ENCODE results near the gene AMPD1.
A peak's percentile ranks its signal among the peaks of the same experiment; 100 is the strongest.

AMPD1 gene

DNA sequence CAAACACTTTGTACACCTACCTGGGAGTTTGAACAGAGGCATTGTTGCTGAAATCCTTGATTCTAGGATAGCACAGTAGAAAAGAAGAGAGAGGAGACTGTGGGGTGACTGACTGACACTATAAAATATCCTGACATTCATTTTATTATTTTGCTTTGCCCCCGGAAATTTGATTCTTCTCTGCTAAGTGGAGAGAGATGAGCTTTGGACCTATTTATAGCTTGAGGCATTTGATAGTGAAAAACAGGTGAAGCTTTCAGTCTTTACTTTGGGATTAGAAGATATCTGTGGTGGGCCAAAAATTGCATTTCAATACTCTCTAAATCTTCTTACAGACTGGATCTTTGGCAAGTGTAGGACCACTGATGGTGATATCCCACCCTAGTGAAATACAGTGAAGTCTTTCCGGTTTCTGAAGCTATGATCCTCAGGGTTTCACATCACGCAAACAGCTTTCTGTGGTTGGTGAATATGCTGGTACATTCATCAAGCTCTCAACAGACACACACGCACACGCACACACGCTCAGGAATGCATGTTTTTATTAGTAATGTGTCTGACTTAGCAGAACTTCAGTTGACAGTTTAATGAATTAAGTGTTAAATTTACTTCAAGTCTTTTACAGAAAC, at the start of gene AMPD1:
AMPD1 (minus strand) TSS at position 117 of the 629 bp plus-strand sequence; CDS start at position 42, 75 bp downstream.
- DNase-seq (ENCODE audit: low read depth in 4 of 4, low spot score in 1 of 4) = no peak

DNA sequence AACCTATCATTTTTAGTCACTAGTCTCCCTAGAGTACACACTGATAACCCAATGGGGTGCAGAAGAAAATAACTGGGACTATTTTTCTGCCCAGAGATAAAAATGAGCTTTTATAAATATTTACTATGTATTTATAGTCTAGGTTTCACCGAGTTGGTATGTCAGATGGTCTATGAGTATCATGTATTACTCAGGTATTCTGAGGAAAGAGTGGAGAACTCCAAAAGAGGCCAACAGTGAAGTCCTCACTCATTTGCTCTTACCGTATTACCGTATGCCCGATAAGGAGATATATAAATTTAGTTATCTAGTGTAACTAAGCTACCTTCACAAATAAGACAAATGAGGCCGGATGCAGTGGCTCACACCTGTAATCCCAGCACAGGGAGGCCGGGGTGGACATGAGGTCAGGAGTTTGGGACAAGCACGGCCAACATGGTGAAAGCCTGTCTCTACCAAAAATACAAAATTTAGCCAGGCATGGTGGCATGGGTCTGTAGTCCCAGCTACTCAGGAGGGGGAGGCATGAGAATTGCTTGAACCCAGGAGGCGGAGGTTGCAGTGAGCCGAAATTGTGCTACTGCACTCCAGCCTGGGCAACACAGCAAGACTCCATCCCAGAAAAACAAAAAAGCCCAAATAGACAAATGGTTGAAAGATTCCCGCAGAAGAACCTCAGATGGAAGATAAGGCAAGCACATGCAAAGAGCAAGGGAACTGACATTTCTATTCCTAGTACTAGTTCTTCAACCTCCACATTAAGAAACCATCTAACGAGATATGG, 46.8 kb upstream of the AMPD1 start:
- no peak for DNase-seq (ENCODE audit: low read depth in 4 of 4, low spot score in 1 of 4)

DNA sequence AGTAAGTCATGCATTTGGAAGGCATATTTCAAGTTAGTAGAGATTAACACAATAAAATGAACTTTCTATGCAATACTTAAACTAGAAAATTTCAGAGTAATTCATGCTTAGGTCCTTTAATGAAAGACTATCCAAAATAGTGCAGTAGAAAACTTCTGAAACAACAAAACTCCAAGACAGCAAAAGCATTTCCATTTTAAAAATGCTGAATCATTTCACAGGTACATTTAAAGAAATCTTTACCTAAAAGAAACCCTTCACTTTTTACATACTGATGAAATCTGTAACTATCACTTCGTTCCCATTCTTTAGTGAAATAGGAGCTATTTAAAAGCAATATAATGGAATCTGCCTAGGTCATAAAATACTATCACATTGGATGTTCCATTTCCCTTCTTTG, 45.0 kb upstream of the AMPD1 start:
- no peak for DNase-seq (ENCODE audit: low read depth in 4 of 4, low spot score in 1 of 4)

DNA sequence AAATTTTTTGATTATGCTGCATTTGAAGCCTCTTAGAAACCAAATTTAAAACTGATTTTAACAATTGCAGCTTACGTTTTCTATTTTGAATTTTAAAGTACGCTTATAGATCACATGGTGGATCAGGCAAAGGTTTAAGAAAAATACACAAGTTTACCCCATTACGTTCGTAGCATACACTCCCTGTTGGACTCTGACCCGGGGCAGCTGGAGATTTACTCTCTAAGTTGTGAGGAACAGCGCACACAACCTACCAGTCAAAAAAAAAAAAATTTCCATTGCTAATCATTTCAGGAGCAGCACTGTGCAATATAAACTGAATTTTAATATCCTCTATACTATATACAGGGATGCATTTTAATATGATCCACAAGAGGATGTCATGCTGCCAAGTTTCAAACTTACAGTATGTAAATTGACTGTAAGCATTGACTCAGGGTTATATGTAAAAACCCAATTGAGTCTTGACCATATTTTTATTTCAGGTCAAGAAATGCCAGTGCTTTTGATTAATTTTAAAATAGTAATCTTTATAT, 42.0 kb upstream of the AMPD1 start:
- no peak for DNase-seq (ENCODE audit: low read depth in 4 of 4, low spot score in 1 of 4)

DNA sequence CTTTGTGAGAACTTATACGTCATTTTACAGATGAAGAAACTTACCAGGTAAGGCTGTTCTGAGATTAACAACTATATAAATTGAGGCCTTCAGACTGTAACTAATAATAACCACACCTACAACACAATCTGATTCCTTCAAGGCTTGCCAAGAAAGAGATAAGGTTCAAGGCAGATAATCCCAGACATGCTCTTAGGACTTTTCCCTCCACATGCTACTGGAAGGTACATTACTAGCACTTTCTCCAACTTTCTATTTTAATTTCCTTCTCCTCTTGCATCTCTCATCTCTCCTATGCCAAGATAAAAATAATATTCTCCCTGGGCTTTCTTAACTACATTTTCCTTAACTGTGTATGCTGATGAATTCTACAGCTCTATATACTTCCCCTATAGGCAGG, 40.1 kb upstream of the AMPD1 start:
- no peak for DNase-seq (ENCODE audit: low read depth in 4 of 4, low spot score in 1 of 4)

DNA sequence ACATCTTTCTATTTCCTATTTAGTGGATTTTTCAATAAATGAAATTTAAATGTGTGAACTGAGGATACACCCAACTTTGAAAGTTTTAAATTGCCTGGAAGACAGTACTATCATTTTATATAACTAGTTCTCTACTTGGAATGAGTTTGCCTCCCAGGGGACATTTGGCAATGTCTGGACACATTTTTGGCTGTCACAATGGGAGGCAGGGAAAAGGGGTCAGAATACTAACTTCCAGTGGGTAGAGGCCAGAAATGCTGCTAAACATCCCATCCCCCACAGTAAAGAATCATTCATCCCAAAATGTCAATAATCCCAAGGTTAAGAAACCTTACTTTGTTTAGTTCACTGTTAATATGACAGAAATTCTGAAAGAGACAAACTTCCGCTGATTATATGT, 34.4 kb upstream of the AMPD1 start:
- no peak for DNase-seq (ENCODE audit: low read depth in 4 of 4, low spot score in 1 of 4)

DNA sequence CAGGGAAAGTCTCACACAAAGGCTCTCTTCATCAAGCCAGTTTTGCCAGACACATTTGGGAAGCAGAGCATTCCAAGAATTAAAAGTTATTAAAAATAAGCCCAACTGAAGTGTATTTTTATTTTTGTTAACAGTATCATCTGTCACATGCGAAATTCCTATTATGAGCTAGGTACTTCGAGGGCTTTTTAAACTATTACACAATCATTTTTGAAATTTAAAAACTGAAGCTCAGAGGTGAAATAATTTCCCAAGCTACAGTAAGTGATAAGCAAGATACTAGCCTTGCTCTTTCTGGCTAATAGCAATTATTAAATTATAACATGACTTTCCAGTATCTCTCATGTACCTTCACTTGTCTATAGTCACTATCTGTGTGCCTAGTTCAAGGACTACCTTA, 33.2 kb upstream of the AMPD1 start:
- DNase-seq (ENCODE audit: low read depth in 4 of 4, low spot score in 1 of 4) = no peak

DNA sequence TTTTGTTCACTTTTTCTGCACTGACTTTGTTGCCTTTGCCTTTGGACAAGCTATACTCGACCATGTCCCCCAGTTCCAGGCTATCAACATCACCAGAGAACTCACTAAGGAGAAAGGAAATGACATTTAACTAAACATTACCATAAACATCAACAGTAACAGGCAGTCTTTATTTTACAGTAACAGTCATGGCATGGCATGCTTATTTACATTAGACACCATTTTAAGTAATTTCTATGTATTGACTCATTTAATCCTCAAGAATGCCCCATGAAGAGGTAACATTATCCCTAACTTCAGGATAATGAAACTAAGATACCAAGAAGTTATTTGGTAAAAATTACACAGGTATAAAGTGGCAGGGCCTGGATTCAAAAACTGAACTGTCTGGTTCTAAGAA, 29.9 kb upstream of the AMPD1 start:
- no peak for DNase-seq (ENCODE audit: low read depth in 4 of 4, low spot score in 1 of 4)

DNA sequence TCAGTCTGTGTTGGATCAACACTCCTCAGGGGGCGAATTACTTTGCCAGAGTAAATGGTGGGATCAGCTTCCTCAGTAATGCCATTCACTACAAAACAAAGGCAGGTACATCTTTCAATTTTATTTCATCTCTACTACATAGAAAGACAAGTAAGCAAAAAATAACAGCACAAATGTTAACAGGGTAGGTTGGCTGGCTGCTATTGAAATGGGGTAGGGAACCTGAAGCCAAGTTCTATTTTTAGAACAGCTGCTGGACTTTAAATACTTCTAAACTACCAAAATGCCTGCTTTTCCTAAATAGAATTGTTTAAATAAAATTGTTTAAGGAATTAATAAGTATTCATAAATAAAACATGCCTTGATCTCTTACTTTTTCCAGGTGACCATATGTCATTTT, 28.6 kb upstream of the AMPD1 start:
- DNase-seq (ENCODE audit: low read depth in 4 of 4, low spot score in 1 of 4) = no peak

DNA sequence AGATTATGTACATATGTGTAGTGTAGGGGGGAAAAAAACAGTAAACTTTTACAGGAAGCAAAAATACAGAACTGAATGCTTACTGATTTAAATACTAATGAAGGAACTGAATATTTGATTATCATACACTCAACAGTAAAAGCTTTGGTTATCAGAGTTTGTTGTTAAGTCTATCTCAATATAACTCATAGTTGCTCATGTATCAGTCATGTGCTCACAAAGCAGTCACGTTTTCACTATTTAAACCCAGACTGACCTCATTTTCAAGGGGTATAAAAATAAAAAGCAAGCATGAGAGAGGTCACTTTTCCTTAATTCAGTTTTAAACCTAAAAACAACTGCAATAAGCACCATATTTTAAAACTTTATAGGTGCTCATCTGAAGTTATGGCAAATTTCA, 28.1 kb upstream of the AMPD1 start:
- no peak for DNase-seq (ENCODE audit: low read depth in 4 of 4, low spot score in 1 of 4)

DNA sequence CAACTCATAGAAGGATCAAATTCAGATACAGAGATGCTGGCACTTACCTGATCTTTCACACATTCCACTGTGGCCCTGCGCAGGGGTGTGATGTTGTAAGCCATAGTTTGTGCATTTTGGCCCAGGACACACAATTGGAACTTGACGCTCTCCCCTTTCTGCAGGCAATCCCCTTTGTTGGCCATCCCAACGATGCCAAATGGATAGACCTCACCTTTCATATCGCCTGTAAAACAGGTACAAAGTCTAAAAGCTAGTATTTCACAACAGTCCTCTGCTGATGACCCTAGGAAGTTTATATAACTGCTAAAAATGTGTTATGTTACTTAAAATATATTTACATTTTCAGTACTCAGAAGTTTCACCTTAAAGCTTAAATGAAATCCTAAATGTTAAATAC, 25.1 kb upstream of the AMPD1 start:
- DNase-seq (ENCODE audit: low read depth in 4 of 4, low spot score in 1 of 4) = no peak

DNA sequence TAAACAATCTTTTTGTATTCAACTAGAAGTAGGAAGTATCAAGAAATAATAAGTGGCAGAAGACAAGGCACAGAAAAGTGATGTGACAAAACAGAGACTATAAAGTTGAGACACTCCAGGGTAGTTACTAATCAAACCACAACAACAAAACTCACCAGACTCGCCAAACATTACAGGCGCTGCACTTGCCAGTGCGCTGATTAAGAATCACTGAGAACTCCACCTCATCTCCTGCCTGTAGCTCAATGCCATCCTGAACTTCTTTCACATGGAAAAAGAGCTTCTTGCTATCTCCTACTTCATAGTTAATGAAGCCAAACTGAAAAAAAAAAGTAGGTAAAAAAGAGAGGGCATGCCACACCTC, 24.1 kb upstream of the AMPD1 start:
- DNase-seq (ENCODE audit: low read depth in 4 of 4, low spot score in 1 of 4) = no peak

DNA sequence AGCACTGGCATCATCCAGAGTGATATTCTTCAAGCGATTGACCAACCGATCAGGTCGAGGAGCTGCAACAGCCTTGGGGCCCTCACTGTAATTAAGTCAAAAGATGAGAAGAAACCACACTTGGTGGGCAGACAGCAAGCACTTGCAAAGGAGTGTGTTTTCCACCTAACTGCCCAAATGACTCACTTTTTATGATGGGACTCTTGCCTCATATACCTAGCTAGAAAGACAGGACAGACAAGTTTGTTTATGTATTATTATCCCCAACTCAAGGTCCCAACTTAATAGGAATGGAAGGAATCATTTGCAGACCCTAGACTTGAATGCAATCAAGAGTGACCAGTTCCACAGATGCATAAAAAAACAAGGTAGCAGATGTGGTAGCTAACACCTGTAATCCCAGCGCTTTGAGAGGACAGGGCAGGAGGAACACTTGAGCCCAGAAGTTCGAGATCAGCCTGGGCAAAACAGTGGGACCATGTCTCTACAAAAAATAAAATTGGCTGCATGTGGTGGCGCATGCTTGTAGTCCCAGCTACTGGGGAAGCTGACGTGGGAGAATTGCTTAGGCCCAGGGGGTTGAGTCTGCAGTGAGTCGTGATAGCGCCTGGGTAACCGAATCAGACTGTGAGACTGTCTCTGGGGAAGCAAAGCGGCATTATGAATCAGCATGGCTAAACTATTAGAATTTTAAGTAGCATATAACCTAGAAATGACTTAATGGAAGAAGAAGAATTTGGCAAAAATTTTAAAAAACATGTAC, 23.5 kb upstream of the AMPD1 start:
- DNase-seq (ENCODE audit: low read depth in 4 of 4, low spot score in 1 of 4) = peak in 1 of 4 experiments; percentile 3

DNA sequence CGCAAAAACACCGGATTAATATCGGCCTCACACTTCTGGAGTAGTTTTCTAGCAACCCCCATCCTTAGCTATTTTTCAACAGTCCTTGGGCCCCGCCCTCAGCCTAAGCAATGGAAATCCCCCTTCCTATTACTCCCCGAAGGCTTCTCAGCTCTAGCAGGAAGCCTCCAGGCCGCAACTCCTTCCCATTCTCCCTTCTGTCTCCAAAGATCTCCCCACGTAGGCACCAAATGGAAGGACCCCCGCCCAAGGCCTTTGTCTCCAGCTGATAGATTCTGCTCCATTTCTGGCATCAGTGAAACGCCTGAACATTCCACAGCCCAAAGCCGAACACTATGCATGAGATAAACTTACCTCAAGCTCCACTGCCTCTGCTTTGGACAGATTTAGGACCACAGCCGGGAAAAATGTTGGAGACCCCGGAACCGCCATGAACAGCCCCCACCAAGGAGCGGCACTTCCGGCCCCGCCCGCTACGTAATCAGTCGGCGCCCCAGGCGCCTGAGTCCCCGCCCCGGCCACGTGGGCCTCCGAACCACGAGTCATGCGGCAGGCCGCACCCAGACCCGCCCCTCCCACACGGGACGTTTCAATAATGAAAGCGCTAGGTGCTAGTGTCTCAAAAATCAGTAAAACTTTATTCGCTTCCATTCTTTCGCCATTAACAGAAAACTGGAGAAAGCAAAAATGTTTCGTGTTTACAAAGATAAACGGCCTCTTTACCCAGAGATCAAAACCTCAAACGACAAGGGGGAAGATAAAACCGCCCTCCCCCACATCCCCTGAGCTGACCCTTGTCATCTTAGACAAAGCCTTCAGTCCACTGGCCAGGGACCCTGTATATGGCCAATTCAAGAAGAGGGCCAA, 21.2 kb upstream of the AMPD1 start, which contains the start of gene NRAS:
NRAS (minus strand) TSS at position 468 of the 867 bp plus-strand sequence. CDS start 611 bp downstream, outside the sequence.
- peak; percentile 91 to 94 (median 92) for DNase-seq (ENCODE audit: low read depth in 4 of 4, low spot score in 1 of 4)

DNA sequence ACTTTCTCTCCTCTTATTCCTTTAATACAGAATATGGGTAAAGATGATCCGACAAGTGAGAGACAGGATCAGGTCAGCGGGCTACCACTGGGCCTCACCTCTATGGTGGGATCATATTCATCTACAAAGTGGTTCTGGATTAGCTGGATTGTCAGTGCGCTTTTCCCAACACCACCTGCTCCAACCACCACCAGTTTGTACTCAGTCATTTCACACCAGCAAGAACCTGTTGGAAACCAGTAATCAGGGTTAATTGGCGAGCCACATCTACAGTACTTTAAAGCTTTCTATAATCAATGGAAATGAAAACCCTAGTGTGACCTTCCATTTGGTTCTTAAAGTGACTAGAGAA, 20.6 kb upstream of the AMPD1 start:
- DNase-seq (ENCODE audit: low read depth in 4 of 4, low spot score in 1 of 4) = no peak

DNA sequence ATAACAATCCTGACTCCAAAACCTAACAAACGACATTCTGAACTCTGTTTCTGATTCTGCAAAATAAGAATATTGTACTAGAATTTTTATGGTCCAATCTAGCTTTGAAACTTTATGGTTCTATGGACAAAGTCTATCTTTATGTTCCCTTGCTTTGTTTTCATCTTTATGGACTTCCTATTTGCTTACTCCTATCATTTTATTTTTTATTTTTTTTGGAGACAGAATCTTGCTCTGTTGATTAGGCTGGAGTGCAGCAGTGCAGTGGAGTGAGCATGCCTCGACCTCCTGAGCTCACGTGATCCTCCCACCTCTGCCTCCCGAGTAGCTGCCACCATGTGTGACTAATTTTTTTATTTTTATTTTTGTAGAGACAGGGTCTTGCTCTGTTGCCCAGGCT, 17.6 kb upstream of the AMPD1 start:
- DNase-seq (ENCODE audit: low read depth in 4 of 4, low spot score in 1 of 4) = no peak

DNA sequence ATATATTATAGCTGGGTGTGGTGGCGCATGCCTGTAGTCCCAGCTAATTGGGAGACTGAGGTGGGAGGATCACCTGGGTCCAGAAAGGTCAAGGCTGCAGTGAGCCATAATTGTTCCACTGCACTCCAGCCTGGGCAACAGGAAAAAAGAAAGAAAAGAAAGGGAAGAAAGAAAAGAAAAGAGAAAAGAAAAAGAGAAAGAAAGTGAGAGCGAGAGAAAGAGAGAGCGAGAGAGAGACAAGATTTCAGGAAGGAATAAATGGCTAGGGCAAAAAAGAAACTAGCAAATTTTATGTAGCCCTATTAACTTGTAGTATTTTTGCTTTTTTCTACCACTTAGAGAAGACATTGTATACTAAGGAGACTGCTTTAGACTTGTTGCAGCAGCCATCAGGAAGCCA, 15.0 kb upstream of the AMPD1 start:
- no peak for DNase-seq (ENCODE audit: low read depth in 4 of 4, low spot score in 1 of 4)

DNA sequence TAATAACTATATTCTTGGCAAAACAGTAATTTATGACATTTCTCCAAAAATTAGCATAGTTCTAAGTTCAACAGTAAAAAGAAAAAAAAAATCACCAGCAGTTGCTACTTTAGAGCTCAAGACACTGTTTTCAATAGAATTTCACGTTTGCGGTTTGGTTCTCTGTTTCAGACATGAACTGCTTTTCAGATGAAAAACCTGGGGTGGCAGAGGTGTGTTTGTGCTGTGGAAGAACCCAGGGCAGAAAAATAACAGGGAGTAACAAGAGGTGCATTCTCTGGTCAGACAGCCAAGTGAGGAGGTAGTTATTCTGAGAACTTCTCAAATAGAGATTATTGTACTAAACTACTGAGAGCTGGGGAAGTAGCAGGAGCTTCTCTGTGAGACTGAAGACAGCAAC, 12.3 kb upstream of the AMPD1 start:
- DNase-seq (ENCODE audit: low read depth in 4 of 4, low spot score in 1 of 4) = no peak

DNA sequence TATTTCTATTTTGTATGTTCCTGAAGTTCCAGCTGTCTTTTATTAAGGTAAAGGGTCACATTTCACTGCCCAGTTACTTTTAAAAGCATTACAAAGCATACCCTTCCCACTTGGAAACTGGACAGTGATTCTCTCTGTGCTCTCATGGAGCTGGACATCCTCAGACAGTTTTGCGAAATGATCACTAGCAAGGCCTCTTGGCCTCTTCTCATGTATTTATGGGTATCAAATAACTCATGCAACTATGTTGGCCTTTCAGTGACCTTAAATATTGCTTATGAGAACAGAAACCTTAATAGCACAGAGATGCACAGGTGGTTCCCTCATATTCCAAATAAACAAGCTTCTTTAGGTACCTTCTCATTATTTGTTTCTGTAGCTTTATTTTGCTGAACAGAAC, 7.9 kb upstream of the AMPD1 start:
- DNase-seq (ENCODE audit: low read depth in 4 of 4, low spot score in 1 of 4) = no peak

DNA sequence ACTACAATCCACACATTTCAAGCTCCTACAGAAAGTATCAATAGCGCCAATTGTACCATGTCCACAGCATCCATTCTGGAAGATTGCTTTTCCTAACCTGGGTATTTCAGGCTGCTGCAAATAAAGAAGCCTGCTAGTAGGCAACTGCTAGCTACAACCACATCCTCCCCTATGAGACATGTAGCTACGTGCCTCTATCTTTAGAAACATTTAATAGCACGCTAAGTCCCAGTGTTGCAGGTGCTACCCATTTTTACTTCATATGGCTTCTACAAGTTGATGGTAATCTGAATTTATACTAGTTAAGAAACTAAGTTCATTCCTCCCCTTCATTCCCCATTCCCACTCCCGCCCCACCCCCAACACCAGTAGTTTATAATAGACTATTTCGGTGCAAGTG, 7.4 kb upstream of the AMPD1 start:
- no peak for DNase-seq (ENCODE audit: low read depth in 4 of 4, low spot score in 1 of 4)

DNA sequence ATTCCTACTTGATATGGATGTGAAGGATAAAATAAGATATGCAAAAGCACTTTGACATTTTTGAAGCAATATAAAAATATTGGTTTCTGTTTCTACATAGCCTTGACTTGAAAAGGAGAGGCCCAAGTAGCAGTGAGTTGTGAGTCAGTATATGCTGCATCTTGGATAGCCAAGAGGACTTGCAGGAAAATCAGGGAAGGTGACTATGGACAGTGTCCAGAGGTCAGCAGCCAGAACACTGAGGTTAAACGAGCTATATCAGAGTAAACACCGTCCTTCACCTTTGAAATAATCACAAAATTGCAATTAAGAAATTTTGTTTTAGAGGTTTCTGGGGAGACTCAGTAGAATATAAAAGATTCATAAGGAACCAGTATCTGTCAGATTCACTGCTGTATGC, 6.6 kb upstream of the AMPD1 start:
- no peak for DNase-seq (ENCODE audit: low read depth in 4 of 4, low spot score in 1 of 4)
